GM19025 (cell line): ENCODE measurements around the gene SLC17A8.

Experiments
- ATAC-seq: cut with Tn5 transposase; IDR thresholded peaks from one replicate; pipeline ENCODE4 v1.9.1; 2021; ENCODE audit warnings: mild to moderate bottlenecking, low read depth, moderate library complexity; ENCODE audit not compliant: unreplicated experiment

Gene SLC17A8

GRCh38 chr12:100468126-100468525 lies 111.3 kb downstream of the SLC17A8 start:
- ATAC-seq, result no peak
